Fibroblast of lung (primary cell): Measurements from ENCODE around the gene SSH2. TPM values are rescaled to one million over a fixed set of nuclear protein-coding genes. Genes with fewer than 3 reads are reported as not detected.

Source experiments
- DNase-seq, 2 donors: peaks; one replicate each; pipeline versions ENCODE4 v3.0.0 to v3.0.0-alpha.2; 2010; ENCODE audit warnings: low read depth in 2 of 2
- H2AFZ ChIP-seq: 2 replicates; pipeline ENCODE4 v1.5.1; 2012; ENCODE audit warnings: low read length, control low read depth, inconsistent platforms
- H3K27ac ChIP-seq: 2 replicates; pipeline ENCODE4 v1.5.1; 2011; ENCODE audit warnings: low read length, control low read depth; ENCODE audit not compliant: insufficient read depth
- H3K27me3 ChIP-seq: 2 replicates; pipeline ENCODE4 v1.5.1; 2011; ENCODE audit warnings: mild to moderate bottlenecking, low read length; ENCODE audit not compliant: control insufficient read depth, insufficient read depth
- H3K36me3 ChIP-seq: 2 replicates; pipeline ENCODE4 v1.5.1; 2011; ENCODE audit warnings: low read length; ENCODE audit not compliant: control insufficient read depth, insufficient read depth
- H3K4me1 ChIP-seq: 2 replicates; pipeline ENCODE4 v1.5.1; 2011; ENCODE audit warnings: low read length; ENCODE audit not compliant: control insufficient read depth, insufficient read depth; ENCODE audit errors: extremely low read depth
- H3K4me2 ChIP-seq: 2 replicates; pipeline ENCODE4 v1.5.1; 2011; ENCODE audit warnings: low read length, control low read depth; ENCODE audit not compliant: insufficient read depth; ENCODE audit errors: extremely low read depth
- H3K4me3 ChIP-seq, 4 experiments: fragments of 200-600 bp in 1 of 4; sonication (generic) in 1 of 4; replicated peaks in 1 of 4; 2 replicates each; pipeline ENCODE4 v1.5.1; 2011 to 2016; ENCODE audit warnings: low read length in 4 of 4, low read depth in 3 of 4, mild to moderate bottlenecking in 3 of 4, control low read depth in 2 of 4, inconsistent platforms in 1 of 4, mixed read lengths in 1 of 4; ENCODE audit not compliant: insufficient read depth in 1 of 4; ENCODE audit errors: control extremely low read depth in 1 of 4
- H3K79me2 ChIP-seq: 2 replicates; pipeline ENCODE4 v1.5.1; 2012; ENCODE audit warnings: mild to moderate bottlenecking, low read length, inconsistent platforms; ENCODE audit not compliant: control insufficient read depth, insufficient read depth
- H3K9ac ChIP-seq: 2 replicates; pipeline ENCODE4 v1.5.1; 2011; ENCODE audit warnings: mild to moderate bottlenecking, low read length, control low read depth; ENCODE audit not compliant: insufficient read depth
- H3K9me3 ChIP-seq: 2 replicates; pipeline ENCODE4 v1.5.1; 2012; ENCODE audit warnings: low read depth, low read length; ENCODE audit not compliant: control insufficient read depth, insufficient read depth
- H4K20me1 ChIP-seq: 2 replicates; pipeline ENCODE4 v1.5.1; 2011; ENCODE audit warnings: low read length; ENCODE audit not compliant: control insufficient read depth, insufficient read depth; ENCODE audit errors: extremely low read depth
- EZH2 ChIP-seq: IDR thresholded peaks from 2 replicates; pipeline ENCODE4 v1.5.1; 2012; ENCODE audit warnings: low read length, control low read depth, mild to moderate bottlenecking; ENCODE audit errors: missing control alignments
- polyA plus RNA-seq, 2 donors: library from polyadenylated mRNA; depleted of rRNA in 1 of 2; stranded (reverse) in 1 of 2; unstranded in 1 of 2; fragments of >200 nt; gene quantifications; 2 replicates each; pipeline ENCODE4 v1.2.1, GENCODE V29; 2011 to 2012; ENCODE audit warnings: missing spikeins in 1 of 2
- total RNA-seq: library from RNA; depleted of rRNA; stranded (reverse); fragments of >200 nt; gene quantifications from 2 replicates; pipeline ENCODE4 v1.2.1, GENCODE V29; 2014
- TF ChIP-seq, protein P1 (sequence below), 2 donors: IDR thresholded peaks in 1 of 2; conservative IDR thresholded peaks in 1 of 2; 1 replicate in 1 of 2; 2 replicates in 1 of 2; pipeline ENCODE4 v1.5.1; 2011 to 2012; ENCODE audit warnings: low read length in 2 of 2, control low read depth in 1 of 2, inconsistent platforms in 1 of 2, low read depth in 1 of 2, mild to moderate bottlenecking in 1 of 2

Gene SSH2
- total and polyA plus RNA-seq, 2 donors (not counting 1 experiment from before 2014, with no cell fraction given) = 21.0 to 30.2 TPM

DNA sequence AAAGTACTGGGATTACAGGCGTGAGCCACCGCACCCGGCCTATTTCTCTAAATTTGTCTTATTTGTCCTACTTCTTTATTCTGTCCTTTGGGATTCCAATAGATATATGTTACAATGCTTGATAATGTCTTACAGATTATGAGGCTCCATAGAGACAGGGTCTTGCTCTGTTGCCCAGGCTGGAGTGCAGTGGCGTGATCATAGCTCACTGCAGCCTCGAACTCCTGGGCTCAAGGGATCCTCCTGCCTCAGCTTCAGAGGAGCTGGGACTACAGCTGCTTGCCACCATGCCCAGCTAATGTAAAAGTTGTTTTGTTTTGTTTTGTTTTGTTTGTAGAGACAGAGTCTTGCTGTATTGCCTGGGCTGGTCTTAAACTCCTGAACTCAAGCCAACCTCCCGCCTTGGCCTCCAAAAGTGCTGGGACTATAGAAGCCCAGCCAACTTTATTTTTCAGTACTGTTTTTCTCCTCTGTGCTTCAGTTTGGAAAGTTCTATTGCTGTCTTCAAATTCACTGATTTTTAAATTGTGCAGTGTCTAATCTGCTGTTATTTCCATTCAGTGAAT is 326.8 kb downstream of the SSH2 start:
- H3K9ac ChIP-seq = no peak overlapping the region
- DNase-seq = no peak
- H3K79me2 ChIP-seq = no peaks in the 10 kb centered on the region
- H2AFZ ChIP-seq = no peak overlapping the region
- H3K27me3 ChIP-seq = no peaks in the 10 kb centered on the region
- H3K36me3 ChIP-seq = no peaks in the 10 kb centered on the region
- no peak overlapping the region for H3K4me3 ChIP-seq
- no peak for TF ChIP-seq EZH2
- TF ChIP-seq, protein P1, sequence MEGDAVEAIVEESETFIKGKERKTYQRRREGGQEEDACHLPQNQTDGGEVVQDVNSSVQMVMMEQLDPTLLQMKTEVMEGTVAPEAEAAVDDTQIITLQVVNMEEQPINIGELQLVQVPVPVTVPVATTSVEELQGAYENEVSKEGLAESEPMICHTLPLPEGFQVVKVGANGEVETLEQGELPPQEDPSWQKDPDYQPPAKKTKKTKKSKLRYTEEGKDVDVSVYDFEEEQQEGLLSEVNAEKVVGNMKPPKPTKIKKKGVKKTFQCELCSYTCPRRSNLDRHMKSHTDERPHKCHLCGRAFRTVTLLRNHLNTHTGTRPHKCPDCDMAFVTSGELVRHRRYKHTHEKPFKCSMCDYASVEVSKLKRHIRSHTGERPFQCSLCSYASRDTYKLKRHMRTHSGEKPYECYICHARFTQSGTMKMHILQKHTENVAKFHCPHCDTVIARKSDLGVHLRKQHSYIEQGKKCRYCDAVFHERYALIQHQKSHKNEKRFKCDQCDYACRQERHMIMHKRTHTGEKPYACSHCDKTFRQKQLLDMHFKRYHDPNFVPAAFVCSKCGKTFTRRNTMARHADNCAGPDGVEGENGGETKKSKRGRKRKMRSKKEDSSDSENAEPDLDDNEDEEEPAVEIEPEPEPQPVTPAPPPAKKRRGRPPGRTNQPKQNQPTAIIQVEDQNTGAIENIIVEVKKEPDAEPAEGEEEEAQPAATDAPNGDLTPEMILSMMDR (conservative IDR thresholded peaks at IDR 0.05 in 1 of 2, IDR thresholded peaks at IDR 0.05 in 1 of 2; ENCODE audit: low read depth in 1 of 2, low read length in 2 of 2) = no peak
- H4K20me1 ChIP-seq = no peaks in the 10 kb centered on the region
- H3K27ac ChIP-seq = no peak overlapping the region
- H3K4me2 ChIP-seq = no peak overlapping the region
- H3K9me3 ChIP-seq = no peaks in the 10 kb centered on the region
- no peaks in the 10 kb centered on the region for H3K4me1 ChIP-seq

DNA sequence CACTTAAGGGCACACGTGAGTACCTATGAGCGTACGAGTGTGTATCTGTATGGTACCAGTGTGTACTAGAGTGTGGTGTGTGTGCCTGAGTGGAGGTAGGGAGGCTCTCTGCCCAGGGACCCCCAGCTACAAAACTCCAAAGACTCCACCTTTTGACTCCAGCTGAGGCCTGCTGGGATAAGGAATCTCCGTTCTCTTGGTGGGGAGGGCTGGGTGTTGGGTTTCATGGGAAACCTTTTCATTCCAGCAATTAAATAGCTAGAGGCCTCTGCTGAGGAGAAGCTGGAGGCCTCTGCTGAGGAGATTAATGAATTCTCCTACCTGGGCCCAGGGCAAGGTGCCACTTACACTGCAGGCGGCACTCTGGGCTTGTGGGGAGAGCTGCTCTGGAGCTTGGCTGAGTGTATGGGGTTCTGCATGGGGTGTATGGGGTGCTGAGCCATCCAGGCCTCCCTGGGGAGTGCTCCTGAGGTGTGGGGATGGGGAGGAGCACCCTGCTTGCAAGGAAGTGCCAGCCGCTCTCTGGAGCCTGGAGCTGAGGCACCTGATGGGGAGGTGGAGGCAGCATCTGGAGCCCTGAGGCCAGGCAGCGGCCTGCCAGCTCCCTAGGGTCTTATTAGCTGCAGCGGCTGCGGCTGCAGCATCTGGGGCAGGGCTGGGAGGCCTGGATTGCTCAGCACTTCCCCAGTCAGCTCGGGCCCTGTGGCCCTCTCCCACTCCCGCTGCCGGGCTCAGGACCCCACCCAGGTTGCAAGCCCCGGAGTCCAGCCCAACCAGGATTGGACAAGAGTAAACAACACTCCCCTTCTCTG is 332.5 kb downstream of the SSH2 start:
- H3K27me3 ChIP-seq = no peaks in the 10 kb centered on the region
- H3K27ac ChIP-seq = no peak overlapping the region
- H3K4me3 ChIP-seq = no peak overlapping the region
- DNase-seq = no peak
- H3K9me3 ChIP-seq = no peaks in the 10 kb centered on the region
- no peaks in the 10 kb centered on the region for H3K36me3 ChIP-seq
- H3K79me2 ChIP-seq = no peaks in the 10 kb centered on the region
- H3K4me1 ChIP-seq = peaks cover 2% of the 10 kb centered on the region
- no peak overlapping the region for H3K4me2 ChIP-seq
- no peak for TF ChIP-seq EZH2
- TF ChIP-seq, protein P1 (conservative IDR thresholded peaks at IDR 0.05 in 1 of 2, IDR thresholded peaks at IDR 0.05 in 1 of 2; ENCODE audit: low read depth in 1 of 2, low read length in 2 of 2) = no peak
- H4K20me1 ChIP-seq = no peaks in the 10 kb centered on the region
- H3K9ac ChIP-seq = no peak overlapping the region
- no peak overlapping the region for H2AFZ ChIP-seq

DNA sequence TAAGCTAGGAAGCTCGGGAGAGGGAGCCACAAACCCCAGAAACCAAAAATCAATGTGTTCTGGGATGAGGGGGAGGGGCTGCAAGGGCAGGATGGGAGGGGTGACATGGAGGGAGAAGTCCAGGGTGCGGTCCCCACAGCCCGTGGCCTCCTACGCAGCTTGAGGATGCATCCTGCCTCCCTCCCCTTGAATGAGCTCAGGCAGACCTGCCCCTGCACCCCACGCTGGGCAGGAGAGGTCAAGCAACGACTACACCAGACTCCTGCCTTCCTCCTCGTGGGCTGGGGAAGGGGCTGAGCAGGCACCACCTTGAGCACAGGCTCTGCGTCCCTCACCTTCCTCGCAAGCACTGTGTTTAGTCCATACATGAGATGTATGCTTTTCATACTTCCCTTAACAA is 333.2 kb downstream of the SSH2 start:
- Histone ChIP-seq H3K9me3 (no peaks in the 10 kb centered on the region), H3K4me2 (no peak overlapping the region), H2AFZ (no peak overlapping the region), H3K4me1 (peaks cover 9% of the 10 kb centered on the region), H3K9ac (no peak overlapping the region), H3K4me3 (no peak overlapping the region), H3K27ac (no peak overlapping the region), H3K79me2 (no peaks in the 10 kb centered on the region), H3K27me3 (no peaks in the 10 kb centered on the region), H3K36me3 (no peaks in the 10 kb centered on the region), H4K20me1 (no peaks in the 10 kb centered on the region)
- no peak for DNase-seq
- TF ChIP-seq EZH2 = no peak
- TF ChIP-seq, protein P1 (conservative IDR thresholded peaks at IDR 0.05 in 1 of 2, IDR thresholded peaks at IDR 0.05 in 1 of 2; ENCODE audit: low read depth in 1 of 2, low read length in 2 of 2) = no peak
